Prostate gland (tissue), 2 donors: Measurements from ENCODE around the gene SPG7. TPM values are rescaled to one million over a fixed set of nuclear protein-coding genes. Genes with fewer than 3 reads are reported as not detected.

Source experiments
- DNase-seq: peaks from one replicate; pipeline ENCODE4 v3.0.0-alpha.2; 2019; ENCODE audit warnings: low spot score
- H3K27ac ChIP-seq, 2 donors: fragments of 200-600 bp; sonication (generic); 2 replicates each; pipeline ENCODE4 v1.5.1; 2017 to 2019
- H3K27me3 ChIP-seq: fragments of 200-600 bp; sonication (generic); replicated peaks from 2 replicates; pipeline ENCODE4 v1.5.1; 2019; ENCODE audit not compliant: insufficient read depth
- H3K36me3 ChIP-seq, 2 donors: fragments of 200-600 bp; sonication (generic); 1 replicate in 1 of 2; 2 replicates in 1 of 2; pipeline versions ENCODE4 v1.5.1 to v1.8.1; 2017 to 2019
- H3K4me1 ChIP-seq: fragments of 200-600 bp; sonication (generic); replicated peaks from 2 replicates; pipeline ENCODE4 v1.5.1; 2019
- H3K4me3 ChIP-seq, 2 donors: fragments of 200-600 bp; sonication (generic); 2 replicates each; pipeline ENCODE4 v1.5.1; 2017 to 2019
- H3K9me3 ChIP-seq: fragments of 200-600 bp; sonication (generic); 2 replicates; pipeline ENCODE4 v1.5.1; 2017
- POLR2A ChIP-seq: fragments of 450-650 bp; IDR thresholded peaks from one replicate; pipeline ENCODE4 v1.6.1; 2016; ENCODE audit warnings: antibody characterized with exemption, mild to moderate bottlenecking
- POLR2AphosphoS5 ChIP-seq: sonication (generic); formaldehyde crosslinking; IDR thresholded peaks from one replicate; pipeline ENCODE4 v1.6.1; 2017; ENCODE audit warnings: antibody characterized with exemption
- WGBS: methylation state at CpG from one replicate; pipeline ENCODE4 v1.1.5; 2018; 5-methylcytosine and 5-hydroxymethylcytosine counted together
- intact Hi-C: fragments of 100-400 bp; cut with DNase I; formaldehyde crosslinking; loops from one replicate; pipeline ENCODE4 v1.14.2; 2022
- total RNA-seq, 2 donors: library from RNA; depleted of rRNA; stranded (reverse); fragments of >200 nt; gene quantifications; one replicate each; pipeline ENCODE4 v1.1.0, GENCODE V29; 2016
- TF ChIP-seq, protein P1 (sequence below), 4 experiments: fragments of 200-600 bp in 2 of 4; fragments of 450-650 bp in 2 of 4; sonication (generic) in 2 of 4; IDR thresholded peaks; 1 replicate in 3 of 4; 2 replicates in 1 of 4; pipeline ENCODE4 v1.5.1; 2016 to 2019; ENCODE audit warnings: antibody characterized with exemption in 4 of 4, mild to moderate bottlenecking in 2 of 4, moderate library complexity in 2 of 4

The SPG7 gene
- total RNA-seq, 2 donors from 2014 or later, result 128 to 165 TPM

DNA sequence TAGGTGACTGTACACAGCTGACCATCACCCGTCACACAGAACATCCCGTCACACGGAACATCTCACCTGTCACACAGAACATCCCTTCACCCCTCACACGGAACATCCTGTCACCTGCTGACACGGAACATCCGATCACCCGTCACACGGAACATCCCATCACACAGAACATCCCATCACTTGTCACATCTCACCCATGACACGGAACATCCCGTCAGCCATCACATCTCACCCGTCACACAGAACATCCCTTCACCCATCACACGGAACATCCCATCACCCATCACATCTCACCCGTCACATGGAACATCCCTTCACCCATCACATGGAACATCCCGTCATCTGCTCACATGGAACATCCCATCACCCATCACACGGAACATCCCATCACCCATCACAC lies 71.1 kb downstream of the SPG7 start:
- no peak for DNase-seq
- H3K4me1 ChIP-seq, result peaks cover 15% of the 10 kb centered on the region
- intact Hi-C loops, result no loop called here
- H3K27me3 ChIP-seq, result peaks cover 11% of the 10 kb centered on the region
- WGBS, result 91% methylated on average over 15 of the region's 15 CpGs
- no peak overlapping the region for H3K4me3 ChIP-seq
- H3K36me3 ChIP-seq, result no peaks in the 10 kb centered on the region
- no peak overlapping the region for H3K27ac ChIP-seq
- H3K9me3 ChIP-seq, result no peaks in the 10 kb centered on the region
- TF ChIP-seq POLR2AphosphoS5, result no peak
- TF ChIP-seq, protein P1, sequence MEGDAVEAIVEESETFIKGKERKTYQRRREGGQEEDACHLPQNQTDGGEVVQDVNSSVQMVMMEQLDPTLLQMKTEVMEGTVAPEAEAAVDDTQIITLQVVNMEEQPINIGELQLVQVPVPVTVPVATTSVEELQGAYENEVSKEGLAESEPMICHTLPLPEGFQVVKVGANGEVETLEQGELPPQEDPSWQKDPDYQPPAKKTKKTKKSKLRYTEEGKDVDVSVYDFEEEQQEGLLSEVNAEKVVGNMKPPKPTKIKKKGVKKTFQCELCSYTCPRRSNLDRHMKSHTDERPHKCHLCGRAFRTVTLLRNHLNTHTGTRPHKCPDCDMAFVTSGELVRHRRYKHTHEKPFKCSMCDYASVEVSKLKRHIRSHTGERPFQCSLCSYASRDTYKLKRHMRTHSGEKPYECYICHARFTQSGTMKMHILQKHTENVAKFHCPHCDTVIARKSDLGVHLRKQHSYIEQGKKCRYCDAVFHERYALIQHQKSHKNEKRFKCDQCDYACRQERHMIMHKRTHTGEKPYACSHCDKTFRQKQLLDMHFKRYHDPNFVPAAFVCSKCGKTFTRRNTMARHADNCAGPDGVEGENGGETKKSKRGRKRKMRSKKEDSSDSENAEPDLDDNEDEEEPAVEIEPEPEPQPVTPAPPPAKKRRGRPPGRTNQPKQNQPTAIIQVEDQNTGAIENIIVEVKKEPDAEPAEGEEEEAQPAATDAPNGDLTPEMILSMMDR (IDR thresholded peaks at IDR 0.05), result no peak
- TF ChIP-seq POLR2A, result no peak

DNA sequence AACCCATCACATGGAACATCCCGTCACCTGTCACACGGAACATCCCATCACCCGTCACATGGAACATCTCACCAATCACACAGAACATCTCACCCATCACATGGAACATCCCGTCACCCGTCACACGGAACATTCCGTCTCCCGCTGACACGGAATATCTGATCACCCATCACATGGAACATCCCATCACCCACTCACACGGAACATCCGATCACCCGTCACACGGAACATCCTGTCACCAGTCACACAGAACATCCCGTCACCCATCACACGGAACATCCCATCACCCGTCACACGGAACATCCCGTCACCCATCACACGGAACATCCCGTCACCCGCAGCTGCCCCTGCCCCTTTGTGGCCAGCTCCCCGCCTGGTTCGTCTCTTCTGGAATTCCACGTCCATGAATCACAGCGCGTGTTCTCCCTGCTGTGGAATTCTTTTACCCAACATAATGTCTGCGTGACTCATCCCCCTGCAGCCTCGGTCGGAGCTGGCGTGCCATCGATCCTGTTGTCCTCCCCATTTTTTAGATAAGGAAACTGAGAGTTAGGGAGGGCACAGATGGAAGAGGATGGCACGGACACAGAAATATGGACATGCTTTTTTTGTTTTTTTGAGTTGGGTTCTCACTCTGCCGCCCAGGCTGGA lies 73.0 kb downstream of the SPG7 start:
- Histone ChIP-seq H3K27me3 (peaks cover 1% of the 10 kb centered on the region), H3K9me3 (no peaks in the 10 kb centered on the region), H3K4me1 (peaks cover 9% of the 10 kb centered on the region), H3K4me3 (no peak overlapping the region), H3K27ac (no peak overlapping the region), H3K36me3 (no peaks in the 10 kb centered on the region)
- no peak for DNase-seq
- intact Hi-C loops, result no loop called here
- no peak for TF ChIP-seq POLR2AphosphoS5
- WGBS, result 79% methylated on average over 32 of the region's 33 CpGs

DNA sequence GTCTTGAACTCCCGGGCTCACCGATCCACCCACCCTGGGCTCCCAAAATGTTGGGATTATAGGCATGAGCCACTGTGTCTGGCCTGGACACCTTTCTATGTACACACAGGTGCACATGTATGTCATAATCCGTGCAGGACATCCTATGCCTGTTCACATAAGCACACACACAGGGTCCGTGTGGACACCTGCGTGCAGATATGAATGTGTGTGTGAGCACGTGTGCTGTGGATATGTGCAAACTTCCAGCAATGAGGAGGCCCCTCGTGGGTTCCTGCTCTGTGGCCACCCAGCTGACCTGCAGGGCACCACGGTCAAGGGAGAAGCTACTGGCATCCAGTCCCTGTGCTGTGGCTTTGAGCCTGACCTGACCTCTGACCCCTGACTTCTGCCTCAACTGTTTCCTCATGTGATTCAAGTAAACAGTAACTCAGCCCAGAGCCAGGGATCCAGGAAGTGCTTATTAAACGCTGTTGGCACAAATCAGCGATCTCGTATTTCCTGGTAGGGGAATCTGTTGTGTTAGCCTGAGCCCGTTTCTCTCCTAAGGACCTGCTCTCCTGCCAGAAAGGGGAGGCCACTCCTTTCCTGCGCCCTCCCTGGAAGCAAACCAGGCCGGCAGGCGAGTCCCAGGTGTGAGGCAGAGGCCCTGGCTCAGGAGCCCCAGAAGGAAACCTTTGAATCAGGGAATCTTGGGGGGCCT lies 73.8 kb downstream of the SPG7 start:
- Histone ChIP-seq H3K27me3 (no peaks in the 10 kb centered on the region), H3K27ac (peak overlapping the region; percentile 47 to 52), H3K4me1 (peaks cover 9% of the 10 kb centered on the region), H3K4me3 (no peak overlapping the region), H3K9me3 (no peaks in the 10 kb centered on the region), H3K36me3 (no peaks in the 10 kb centered on the region)
- intact Hi-C loops, result no loop called here
- 55% methylated on average over 14 of the region's 15 CpGs for WGBS
- DNase-seq, result peak; percentile 73
- TF ChIP-seq POLR2AphosphoS5 (peak; percentile 82), POLR2A (no peak)

DNA sequence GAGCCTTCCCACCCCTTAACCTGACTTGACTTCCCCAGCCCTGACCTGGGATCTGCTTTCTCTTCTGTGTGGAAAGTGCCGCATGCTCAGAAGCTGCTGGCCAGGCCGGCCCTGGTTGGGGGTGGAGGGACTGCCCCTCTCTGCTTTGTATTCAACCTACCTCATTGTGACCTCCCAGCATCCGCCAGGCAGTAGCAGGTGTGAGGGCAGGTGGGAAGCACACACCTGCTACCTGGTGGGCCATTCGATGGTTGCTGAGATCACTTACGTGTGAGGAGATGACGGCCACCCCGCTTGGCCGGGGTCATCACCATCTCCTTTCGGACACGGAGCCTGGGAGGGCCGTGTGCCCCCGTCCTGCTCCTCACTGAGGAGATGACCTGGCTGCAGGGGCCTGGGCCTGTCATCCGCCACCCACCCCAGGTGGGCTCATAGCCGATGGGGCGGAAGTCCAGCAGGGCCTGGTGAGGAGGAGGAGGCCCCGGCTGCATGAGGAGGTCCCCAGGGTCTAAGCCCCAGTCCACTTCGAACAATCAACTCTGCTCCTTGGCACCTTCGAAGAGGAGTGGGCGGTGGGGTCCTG lies 74.5 kb downstream of the SPG7 start:
- H3K27ac ChIP-seq, result peak overlapping the region; percentile 47 to 52

DNA sequence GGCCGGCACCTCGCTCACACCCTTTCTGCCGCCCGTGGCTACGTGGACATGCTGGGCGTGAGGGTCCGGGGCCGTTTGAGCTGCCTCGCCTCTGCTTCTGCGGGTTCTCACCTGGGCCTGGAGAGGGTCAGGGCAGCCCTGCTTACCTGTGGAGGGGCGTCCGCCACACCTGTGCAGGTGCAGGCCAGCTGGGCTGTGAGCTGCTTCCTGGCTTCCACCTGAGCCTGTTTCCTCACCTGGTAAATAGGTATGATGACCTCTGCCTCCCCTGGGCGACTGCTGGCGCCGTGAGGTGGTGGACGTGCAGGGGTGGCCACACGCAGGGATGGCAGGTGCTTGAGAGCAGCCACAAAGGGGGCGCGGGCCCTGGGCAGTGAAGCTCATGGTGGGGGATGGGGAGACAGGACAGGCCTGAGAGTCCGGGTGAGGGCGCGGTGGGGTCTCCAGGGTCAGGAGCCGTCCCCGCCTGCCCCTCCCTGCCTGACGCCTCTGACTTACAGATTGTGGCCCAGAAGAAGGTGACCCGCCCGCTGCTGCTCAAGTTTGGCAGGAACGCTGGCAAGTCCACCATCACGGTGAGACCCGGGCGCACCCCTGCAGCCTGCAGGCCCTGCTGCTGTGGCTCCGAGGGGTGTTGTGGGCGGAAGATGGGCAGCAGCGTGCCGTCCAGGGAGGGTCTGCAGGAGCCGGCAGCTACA lies 75.1 kb downstream of the SPG7 start:
- H3K27ac ChIP-seq, result no peak overlapping the region
- WGBS, result 94% methylated on average over 29 of the region's 36 CpGs
- no peaks in the 10 kb centered on the region for H3K9me3 ChIP-seq
- H3K27me3 ChIP-seq, result no peaks in the 10 kb centered on the region
- intact Hi-C loops, result no loop called here
- H3K36me3 ChIP-seq, result no peaks in the 10 kb centered on the region
- no peak overlapping the region for H3K4me3 ChIP-seq
- TF ChIP-seq, protein P1 (IDR thresholded peaks at IDR 0.05), result no peak
- TF ChIP-seq POLR2A (no peak), POLR2AphosphoS5 (no peak)
- peaks cover 9% of the 10 kb centered on the region for H3K4me1 ChIP-seq
- no peak for DNase-seq

More for the DNA sequence above, 74.5 kb downstream of the SPG7 start:
- Histone ChIP-seq H3K27me3 (no peaks in the 10 kb centered on the region), H3K9me3 (no peaks in the 10 kb centered on the region), H3K36me3 (no peaks in the 10 kb centered on the region), H3K4me3 (no peak overlapping the region), H3K4me1 (peaks cover 9% of the 10 kb centered on the region)
- DNase-seq, result no peak
- TF ChIP-seq, protein P1 (IDR thresholded peaks at IDR 0.05), result no peak
- TF ChIP-seq POLR2A (no peak), POLR2AphosphoS5 (no peak)
- WGBS, result 96% methylated on average over 15 of the region's 19 CpGs
- intact Hi-C loops, result no loop called here
